BLaER1 treated with 17β-estradiol and CSF1 and Interleukin-3, amounts not matched to agents 10 nM and 100 nM (cell line): ENCODE measurements around the gene VEPH1.
"Not testable (repeated sequence)": the region's sequence is repeated elsewhere in the genome, so short reads cannot be mapped to it uniquely, and the experiment has no call there.

Experiments
- H3K27ac ChIP-seq, 11 experiments: shearing (Covaris generic); formaldehyde crosslinking; 2 replicates each; pipeline ENCODE4 v1.8.1; 2022
- H3K27me3 ChIP-seq, 11 experiments: shearing (Covaris generic); formaldehyde crosslinking; 2 replicates each; pipeline ENCODE4 v1.8.1; 2022
- H3K36me3 ChIP-seq, 11 experiments: shearing (Covaris generic); formaldehyde crosslinking; 2 replicates each; pipeline ENCODE4 v1.8.1; 2022
- H3K4me1 ChIP-seq, 10 experiments: shearing (Covaris generic); formaldehyde crosslinking; 2 replicates each; pipeline ENCODE4 v1.8.1; 2022
- H3K4me2 ChIP-seq, 11 experiments: shearing (Covaris generic); formaldehyde crosslinking; 2 replicates each; pipeline ENCODE4 v1.8.1; 2022
- H3K4me3 ChIP-seq, 10 experiments: shearing (Covaris generic); formaldehyde crosslinking; 2 replicates each; pipeline ENCODE4 v1.8.1; 2022
- H3K9ac ChIP-seq, 11 experiments: shearing (Covaris generic); formaldehyde crosslinking; 2 replicates each; pipeline ENCODE4 v1.8.1; 2022
- H3K9me3 ChIP-seq, 11 experiments: shearing (Covaris generic); formaldehyde crosslinking; replicated peaks in 1 of 11; 2 replicates each; pipeline ENCODE4 v1.8.1; 2022
- H4K20me1 ChIP-seq, 11 experiments: shearing (Covaris generic); formaldehyde crosslinking; 2 replicates each; pipeline ENCODE4 v1.8.1; 2022
- Cebpa-rat ChIP-seq, 11 experiments: shearing (Covaris generic); IDR thresholded peaks; 2 replicates each; pipeline ENCODE4 v1.8.1; 2022

VEPH1 gene

GRCh38 chr3:157347577-157348303 is 155.5 kb downstream of the VEPH1 start:
- Histone ChIP-seq H3K4me1 (peaks cover 0 to 6% (median 0%) of the 10 kb centered on the region in 10 experiments; a peak in 1 of 20 replicates), H3K36me3 (no peaks in the 10 kb centered on the region)
- TF ChIP-seq Cebpa-rat (IDR thresholded peaks at IDR 0.05): no peak

GRCh38 chr3:157336252-157337009 is 166.8 kb downstream of the VEPH1 start:
- H3K36me3 ChIP-seq: no peaks in the 10 kb centered on the region
- H3K4me1 ChIP-seq: peaks cover 0 to 21% (median 8%) of the 10 kb centered on the region in 10 experiments; a peak in 11 of 20 replicates
- no peak overlapping the region for H3K4me3 ChIP-seq
- no peak overlapping the region for H3K9ac ChIP-seq
- H3K9me3 ChIP-seq: peaks cover 0 to 14% (median 0%) of the 10 kb centered on the region in 11 experiments; a peak in 4 of 22 replicates
- H3K27me3 ChIP-seq: no peaks in the 10 kb centered on the region
- no peak for TF ChIP-seq Cebpa-rat (IDR thresholded peaks at IDR 0.05)
- peak overlapping the region in 4 of 11 experiments; percentile 6 to 67 (median 42); a peak in 2 of 22 replicates for H3K4me2 ChIP-seq
- H3K27ac ChIP-seq: peak overlapping the region in 1 of 11 experiments; percentile 36; a peak in 1 of 22 replicates
- no peaks in the 10 kb centered on the region for H4K20me1 ChIP-seq

More at GRCh38 chr3:157347577-157348303, 155.5 kb downstream of the VEPH1 start:
- H3K9ac ChIP-seq: no peak overlapping the region
- no peak overlapping the region for H3K4me3 ChIP-seq
- H3K9me3 ChIP-seq: peaks cover 0 to 3% (median 0%) of the 10 kb centered on the region in 11 experiments; a peak in 2 of 22 replicates
- no peak overlapping the region for H3K27ac ChIP-seq
- H3K27me3 ChIP-seq: no peaks in the 10 kb centered on the region
- no peak overlapping the region; a peak in 1 of 22 replicates for H3K4me2 ChIP-seq
- no peaks in the 10 kb centered on the region for H4K20me1 ChIP-seq

- Histone ChIP-seq H3K4me2 (peak overlapping the region; percentile 5 to 67 (median 29); a peak in 14 of 22 replicates), H3K27me3 (no peaks in the 10 kb centered on the region), H3K27ac (peak overlapping the region in 1 of 11 experiments; percentile 36; a peak in 2 of 22 replicates)
Observed at GRCh38 chr3:157335233-157336076, 167.8 kb downstream of the VEPH1 start.

DNA sequence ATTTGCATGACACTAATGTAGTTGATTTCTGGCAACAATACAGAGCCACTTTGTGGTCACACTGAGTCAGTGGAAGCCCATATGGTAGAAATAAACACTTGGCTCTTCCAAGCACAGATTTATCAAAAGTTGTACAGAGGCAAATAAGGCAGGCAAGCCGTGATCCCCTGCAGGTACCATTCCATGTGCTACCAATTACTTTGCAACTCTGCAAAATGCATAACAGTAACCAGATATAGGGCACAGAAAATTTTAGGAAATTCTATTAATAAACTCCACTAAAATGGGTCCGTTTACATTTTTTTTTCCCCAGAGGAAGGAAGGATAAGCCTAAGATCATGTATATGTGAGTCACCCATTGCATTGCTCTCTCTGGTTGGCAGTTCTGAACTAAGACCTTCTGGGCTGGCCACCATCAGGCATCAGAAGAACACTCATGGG is 169.6 kb downstream of the VEPH1 start:
- peaks cover 0 to 21% (median 8%) of the 10 kb centered on the region in 10 experiments; a peak in 11 of 20 replicates for H3K4me1 ChIP-seq
- TF ChIP-seq Cebpa-rat (IDR thresholded peaks at IDR 0.05): no peak

More at GRCh38 chr3:157335233-157336076, 167.8 kb downstream of the VEPH1 start:
- Histone ChIP-seq H4K20me1 (no peaks in the 10 kb centered on the region), H3K9ac (no peak overlapping the region), H3K36me3 (no peaks in the 10 kb centered on the region), H3K4me3 (no peak overlapping the region), H3K9me3 (peaks cover 0 to 13% (median 0%) of the 10 kb centered on the region in 11 experiments; a peak in 4 of 22 replicates), H3K4me1 (peaks cover 0 to 21% (median 8%) of the 10 kb centered on the region in 10 experiments; a peak in 11 of 20 replicates)
- TF ChIP-seq Cebpa-rat (IDR thresholded peaks at IDR 0.05): no peak

GRCh38 chr3:157330206-157330605 is 173.0 kb downstream of the VEPH1 start:
- no peaks in the 10 kb centered on the region for H3K36me3 ChIP-seq
- no peak for TF ChIP-seq Cebpa-rat (IDR thresholded peaks at IDR 0.05)
- H3K27ac ChIP-seq: no peak overlapping the region
- H3K4me3 ChIP-seq: no peak overlapping the region
- no peaks in the 10 kb centered on the region for H4K20me1 ChIP-seq
- no peak overlapping the region for H3K4me2 ChIP-seq
- H3K9ac ChIP-seq: no peak overlapping the region
- H3K27me3 ChIP-seq: no peaks in the 10 kb centered on the region
- peaks cover 0 to 7% (median 0%) of the 10 kb centered on the region in 11 experiments; a peak in 5 of 22 replicates for H3K9me3 ChIP-seq
- H3K4me1 ChIP-seq: peaks cover 0 to 12% (median under 1%) of the 10 kb centered on the region in 10 experiments; a peak in 7 of 20 replicates

More for the DNA sequence above, 169.6 kb downstream of the VEPH1 start:
- Histone ChIP-seq H4K20me1 (no peaks in the 10 kb centered on the region), H3K4me3 (no peak overlapping the region), H3K36me3 (no peaks in the 10 kb centered on the region), H3K9me3 (no peaks in the 10 kb centered on the region), H3K4me2 (0 out of 22 replicates have a peak overlapping the region, but pooled peaks of 1 of the 11 experiments have one; percentile 1), H3K27ac (no peak overlapping the region), H3K27me3 (no peaks in the 10 kb centered on the region), H3K9ac (no peak overlapping the region)

DNA sequence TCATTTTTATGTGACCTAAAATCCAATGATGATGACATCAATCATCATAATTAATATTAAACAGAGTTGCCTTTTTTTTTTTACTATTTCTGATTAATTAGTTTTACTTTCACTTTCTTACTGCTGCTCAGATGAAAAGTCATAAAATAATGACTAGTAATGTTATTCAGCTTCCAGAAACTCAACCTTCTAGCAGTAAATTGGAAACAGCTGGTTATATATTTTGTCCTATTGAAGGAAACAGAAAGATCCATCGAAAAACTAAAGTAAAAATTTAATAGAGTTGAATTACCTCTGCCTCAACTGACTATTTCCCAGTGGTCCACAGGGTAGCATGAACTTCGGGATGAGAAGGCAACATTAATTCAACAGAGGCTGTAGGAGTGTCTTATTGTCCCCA is 173.7 kb downstream of the VEPH1 start:
- peaks cover 0 to 7% (median 0%) of the 10 kb centered on the region in 10 experiments; a peak in 2 of 20 replicates for H3K4me1 ChIP-seq
- no peak for TF ChIP-seq Cebpa-rat (IDR thresholded peaks at IDR 0.05)
- no peak overlapping the region for H3K4me3 ChIP-seq
- H3K4me2 ChIP-seq: no peak overlapping the region
- H3K27me3 ChIP-seq: no peaks in the 10 kb centered on the region
- no peak overlapping the region for H3K9ac ChIP-seq
- no peaks in the 10 kb centered on the region for H3K36me3 ChIP-seq
- H3K9me3 ChIP-seq: peaks cover 0 to 10% (median 0%) of the 10 kb centered on the region in 11 experiments; a peak in 5 of 22 replicates
- no peaks in the 10 kb centered on the region for H4K20me1 ChIP-seq
- H3K27ac ChIP-seq: no peak overlapping the region

DNA sequence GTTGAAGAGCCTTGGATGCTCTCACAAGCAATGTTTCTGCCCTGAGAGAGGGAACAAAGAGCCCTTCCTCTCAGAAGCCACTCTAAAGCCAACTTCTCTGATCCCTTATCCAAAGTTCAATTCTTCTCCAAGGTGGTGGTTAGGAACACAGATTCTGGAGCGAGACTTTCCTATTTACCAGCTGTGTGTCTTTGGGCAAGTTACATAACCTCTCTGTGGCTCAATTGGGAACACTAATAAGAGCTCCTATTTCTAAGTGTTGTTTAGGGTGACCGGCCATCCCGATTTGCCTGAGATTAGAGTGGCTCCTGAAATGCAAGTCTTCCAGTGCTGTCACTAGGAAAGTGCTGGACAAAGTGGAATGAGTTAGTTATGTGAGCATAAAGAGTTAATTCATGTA is 175.4 kb downstream of the VEPH1 start:
- H3K4me2 ChIP-seq: no peak overlapping the region
- no peaks in the 10 kb centered on the region for H3K27me3 ChIP-seq
- H3K27ac ChIP-seq: no peak overlapping the region
- no peak for TF ChIP-seq Cebpa-rat (IDR thresholded peaks at IDR 0.05)
- no peaks in the 10 kb centered on the region for H4K20me1 ChIP-seq
- H3K9me3 ChIP-seq: peaks cover 0 to 10% (median 0%) of the 10 kb centered on the region in 11 experiments; a peak in 5 of 22 replicates
- H3K9ac ChIP-seq: no peak overlapping the region
- no peaks in the 10 kb centered on the region for H3K36me3 ChIP-seq
- H3K4me3 ChIP-seq: no peak overlapping the region
- no peaks in the 10 kb centered on the region for H3K4me1 ChIP-seq

- TF ChIP-seq Cebpa-rat (IDR thresholded peaks at IDR 0.05): no peak
- no peak overlapping the region for H3K9ac ChIP-seq
- no peak overlapping the region for H3K27ac ChIP-seq
- H3K4me1 ChIP-seq: no peaks in the 10 kb centered on the region
- no peaks in the 10 kb centered on the region for H3K36me3 ChIP-seq
- H3K4me2 ChIP-seq: no peak overlapping the region
- no peaks in the 10 kb centered on the region for H3K27me3 ChIP-seq
- no peak overlapping the region for H3K4me3 ChIP-seq
- H3K9me3 ChIP-seq: peaks cover 0 to 10% (median 0%) of the 10 kb centered on the region in 11 experiments; a peak in 5 of 22 replicates
- no peaks in the 10 kb centered on the region for H4K20me1 ChIP-seq
Observed at GRCh38 chr3:157327018-157327417, 176.2 kb downstream of the VEPH1 start.

DNA sequence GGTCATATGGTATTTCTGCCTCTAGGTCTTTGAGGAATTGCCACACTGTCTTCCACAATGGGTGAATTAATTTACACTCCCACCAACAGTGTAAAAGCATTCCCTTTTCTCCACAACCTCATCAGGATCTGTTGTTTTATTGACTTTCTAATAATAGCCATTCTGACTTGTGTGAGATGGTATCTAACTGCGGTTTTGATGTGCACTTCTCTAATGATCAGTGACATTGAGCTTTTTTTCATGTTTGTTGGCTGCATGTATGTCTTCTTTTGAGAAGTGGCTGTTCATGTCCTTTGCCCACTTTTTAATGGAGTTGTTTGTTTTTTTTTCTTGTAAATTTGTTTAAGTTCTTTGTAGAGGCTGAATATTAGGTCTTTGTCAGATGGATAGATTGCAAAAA is 178.3 kb downstream of the VEPH1 start:
- H3K9me3 ChIP-seq, H3K4me3 ChIP-seq, H3K36me3 ChIP-seq, H3K27me3 ChIP-seq, H3K4me2 ChIP-seq, H3K9ac ChIP-seq, H4K20me1 ChIP-seq, H3K27ac ChIP-seq, H3K4me1 ChIP-seq: not testable (repeated sequence)
